IMR-90 (cell line): ENCODE results near the gene XIRP1. TPM values are rescaled to one million over a fixed set of nuclear protein-coding genes. Genes with fewer than 3 reads are reported as not detected.
A peak's percentile ranks its signal among the peaks of the same experiment; 100 is the strongest.

Experiments
- ATAC-seq: fragments of 200-7000 bp; cut with Tn5 transposase; 2 replicates; pipeline ENCODE4 v1.9.1; 2020; ENCODE audit warnings: low read depth, mild to moderate bottlenecking, moderate library complexity
- BruUV-seq: library from RNA; stranded (reverse); fragments of 400-500 nt; replicated peaks from 2 replicates; lab custom pipeline; 2021; lab: Mats Ljungman, UMichigan
- CTCF ChIA-PET: fragments of 300-600 bp; formaldehyde crosslinking; extraction: SDS; loops from one replicate; lab custom pipeline; 2021; ENCODE audit warnings: antibody characterized with exemption; lab: Yijun Ruan, JAX
- POLR2A ChIA-PET: fragments of 300-600 bp; sonication (Branson Sonifier 250); formaldehyde crosslinking; loops from one replicate; lab custom pipeline; 2022; ENCODE audit warnings: antibody characterized with exemption; ENCODE audit not compliant: unreplicated experiment; lab: Charles Lee
- DNase-seq: peaks from one replicate; pipeline ENCODE4 v3.0.0; 2013
- H2AFZ ChIP-seq: replicated peaks from 2 replicates; pipeline ENCODE3; 2013; ENCODE audit warnings: low read length, mild to moderate bottlenecking; ENCODE audit not compliant: poor library complexity
- H2AK5ac ChIP-seq: 2 replicates; pipeline ENCODE4 v1.6.1; 2013; ENCODE audit warnings: low read depth, low read length, inconsistent platforms
- H2AK9ac ChIP-seq: replicated peaks from 2 replicates; pipeline ENCODE3; 2013; ENCODE audit warnings: mild to moderate bottlenecking, low read depth, low read length, moderate library complexity; ENCODE audit not compliant: poor library complexity
- H2BK120ac ChIP-seq: 2 replicates; pipeline ENCODE4 v1.6.1; 2013; ENCODE audit warnings: low read depth, low read length, inconsistent platforms
- H2BK15ac ChIP-seq: 3 replicates; pipeline ENCODE4 v1.6.1; 2013; ENCODE audit warnings: low read depth, low read length, inconsistent platforms
- H2BK20ac ChIP-seq: 2 replicates; pipeline ENCODE4 v1.6.1; 2013; ENCODE audit warnings: low read depth, mild to moderate bottlenecking, inconsistent platforms, low read length, moderate library complexity
- H2BK5ac ChIP-seq: 2 replicates; pipeline ENCODE4 v1.6.1; 2013; ENCODE audit warnings: mild to moderate bottlenecking, low read depth, low read length, inconsistent platforms; ENCODE audit not compliant: poor library complexity, severe bottlenecking
- H3K14ac ChIP-seq: replicated peaks from 2 replicates; pipeline ENCODE4 v1.6.1; 2013; ENCODE audit warnings: low read depth, low read length, inconsistent platforms
- H3K18ac ChIP-seq: 2 replicates; pipeline ENCODE4 v1.6.1; 2013; ENCODE audit warnings: low read depth, low read length, control low read depth
- H3K23ac ChIP-seq: 2 replicates; pipeline ENCODE4 v1.6.1; 2013; ENCODE audit warnings: low read depth, low read length, inconsistent platforms
- H3K27ac ChIP-seq: 2 replicates; pipeline ENCODE4 v1.5.1; 2013; ENCODE audit warnings: mild to moderate bottlenecking, control low read depth, low read length; ENCODE audit not compliant: insufficient read depth
- H3K27me3 ChIP-seq: 2 replicates; pipeline ENCODE4 v1.6.1; 2013; ENCODE audit warnings: low read length; ENCODE audit not compliant: control insufficient read depth, insufficient read depth
- H3K36me3 ChIP-seq: 2 replicates; pipeline ENCODE4 v1.6.1; 2013; ENCODE audit warnings: low read length, mixed read lengths; ENCODE audit not compliant: control insufficient read depth, insufficient read depth
- H3K4ac ChIP-seq: 2 replicates; pipeline ENCODE4 v1.6.1; 2013; ENCODE audit warnings: low read depth, low read length, inconsistent platforms
- H3K4me1 ChIP-seq: 2 replicates; pipeline ENCODE4 v1.6.1; 2013; ENCODE audit warnings: low read length, mixed read lengths; ENCODE audit not compliant: control insufficient read depth, insufficient read depth
- H3K4me2 ChIP-seq: 2 replicates; pipeline ENCODE4 v1.6.1; 2013; ENCODE audit warnings: low read depth, mild to moderate bottlenecking, control low read depth, low read length, moderate library complexity
- H3K4me3 ChIP-seq: 2 replicates; pipeline ENCODE4 v1.5.1; 2013; ENCODE audit warnings: low read depth, mild to moderate bottlenecking, control low read depth, low read length, moderate library complexity; ENCODE audit not compliant: insufficient read depth
- H3K56ac ChIP-seq: 2 replicates; pipeline ENCODE4 v1.6.1; 2013; ENCODE audit warnings: low read length, inconsistent platforms; ENCODE audit not compliant: insufficient read depth; ENCODE audit errors: extremely low read depth
- H3K79me1 ChIP-seq, 2 experiments: 2 replicates each; pipeline ENCODE4 v1.6.1; 2013; ENCODE audit warnings: low read length in 2 of 2, inconsistent platforms in 1 of 2, low read depth in 1 of 2
- H3K9ac ChIP-seq: 2 replicates; pipeline ENCODE4 v1.6.1; 2013; ENCODE audit warnings: low read depth, low read length, control low read depth
- H3K9me1 ChIP-seq: 2 replicates; pipeline ENCODE4 v1.6.1; 2013; ENCODE audit warnings: low read length, inconsistent platforms; ENCODE audit not compliant: insufficient read depth
- H3K9me3 ChIP-seq: 2 replicates; pipeline ENCODE4 v1.6.1; 2013; ENCODE audit warnings: low read length; ENCODE audit not compliant: control insufficient read depth, insufficient read depth
- H4K20me1 ChIP-seq: 2 replicates; pipeline ENCODE4 v1.6.1; 2013; ENCODE audit warnings: low read length, inconsistent platforms; ENCODE audit not compliant: insufficient read depth
- H4K5ac ChIP-seq: 2 replicates; pipeline ENCODE4 v1.6.1; 2013; ENCODE audit warnings: mild to moderate bottlenecking, low read depth, low read length, control low read depth
- H4K8ac ChIP-seq, 2 experiments: 2 replicates each; pipeline ENCODE4 v1.6.1; 2013; ENCODE audit warnings: low read depth in 2 of 2, low read length in 2 of 2, control low read depth in 1 of 2, inconsistent platforms in 1 of 2
- H4K91ac ChIP-seq: 2 replicates; pipeline ENCODE4 v1.6.1; 2013; ENCODE audit warnings: low read depth, low read length, inconsistent platforms; ENCODE audit not compliant: insufficient read depth
- BHLHE40 ChIP-seq: fragments of 150-350 bp; IDR thresholded peaks from 2 replicates; pipeline ENCODE4 v1.6.1; 2016; ENCODE audit warnings: mild to moderate bottlenecking, low read depth, low read length
- CHD1 ChIP-seq: IDR thresholded peaks from 2 replicates; pipeline ENCODE4 v1.6.1; 2012; ENCODE audit warnings: low read depth, low read length, improper control_type of control experiment
- MAFK ChIP-seq: IDR thresholded peaks from 2 replicates; pipeline ENCODE4 v1.6.1; 2012; ENCODE audit warnings: low read depth, low read length, improper control_type of control experiment
- MAZ ChIP-seq: IDR thresholded peaks from 2 replicates; pipeline ENCODE4 v1.6.1; 2012; ENCODE audit warnings: low read depth, mild to moderate bottlenecking, low read length, improper control_type of control experiment, moderate library complexity, borderline replicate concordance
- MXI1 ChIP-seq: IDR thresholded peaks from 2 replicates; pipeline ENCODE4 v1.6.1; 2012; ENCODE audit warnings: low read depth, mild to moderate bottlenecking, low read length, moderate library complexity, borderline replicate concordance
- POLR2A ChIP-seq: IDR thresholded peaks from 2 replicates; pipeline ENCODE4 v1.6.1; 2012; ENCODE audit warnings: mild to moderate bottlenecking, low read depth, low read length
- RAD21 ChIP-seq: IDR thresholded peaks from 2 replicates; pipeline ENCODE4 v1.6.1; 2012; ENCODE audit warnings: low read length, improper control_type of control experiment
- RCOR1 ChIP-seq: IDR thresholded peaks from 2 replicates; pipeline ENCODE4 v1.6.1; 2012; ENCODE audit warnings: mild to moderate bottlenecking, low read length, improper control_type of control experiment; ENCODE audit not compliant: insufficient replicate concordance
- RFX5 ChIP-seq: IDR thresholded peaks from 2 replicates; pipeline ENCODE4 v1.8.0; 2012; ENCODE audit warnings: low read depth, mild to moderate bottlenecking, low read length, moderate library complexity
- SMC3 ChIP-seq: fragments of 150-350 bp; IDR thresholded peaks from 2 replicates; pipeline ENCODE4 v1.6.1; 2016; ENCODE audit warnings: low read depth, mild to moderate bottlenecking, antibody characterized with exemption, low read length, moderate library complexity
- WGBS, 2 experiments: methylation state at CpG; one replicate each; pipeline versions ENCODE4 v1.1.5 to v1.1.7; 2013; ENCODE audit warnings: missing lambda C conversion rate in 2 of 2; ENCODE audit not compliant: insufficient read length in 1 of 2; ENCODE audit errors: extremely low coverage in 2 of 2; 5-methylcytosine and 5-hydroxymethylcytosine counted together
- dilution Hi-C: fragments of 300-500 bp; cut with HindIII; formaldehyde crosslinking; loops from one replicate; pipeline ENCODE4 v1.14.3; 2018; ENCODE audit warnings: low sequenced_read_pairs; ENCODE audit not compliant: unreplicated experiment
- in situ Hi-C: fragments of 300-500 bp; cut with MboI; formaldehyde crosslinking; loops from 3 replicates; pipeline ENCODE4 v1.14.3; 2019; ENCODE audit warnings: low sequenced_read_pairs, inconsistent platforms, mixed read lengths
- intact Hi-C: fragments of 100-400 bp; cut with micrococcal nuclease; formaldehyde crosslinking; loops from 2 replicates; pipeline ENCODE4 v1.10.0; 2022
- polyA plus RNA-seq, 3 experiments: library from polyadenylated mRNA; depleted of rRNA; stranded (reverse); fragments of >200 nt; gene quantifications; 2 replicates each; pipeline ENCODE4 v1.2.3, GENCODE V29; 2012; ENCODE audit warnings: low replicate concordance in 1 of 3
- total RNA-seq: library from RNA; depleted of rRNA; stranded (reverse); fragments of >200 nt; gene quantifications from 2 replicates; pipeline ENCODE4 v1.2.3, GENCODE V29; 2012

The XIRP1 gene
- total and polyA plus RNA-seq, 2 of the 4 experiments (the other 2 are of a cell fraction): under 0.01 to 0.07 TPM

- in situ Hi-C loops (no loop called here), dilution Hi-C loops (no loop called here), intact Hi-C loops (no loop called here)
- Histone ChIP-seq H2BK20ac (peak overlapping the region; percentile 83), H3K14ac (peak overlapping the region; percentile 94), H3K36me3 (no peaks in the 10 kb centered on the region), H3K4me2 (peak overlapping the region; percentile 88), H2BK15ac (peak overlapping the region; percentile 85; the same call in 1 of the 3 replicates), H3K4me1 (peaks cover 11% of the 10 kb centered on the region), H3K9me1 (peaks cover 12% of the 10 kb centered on the region), H3K56ac (peak overlapping the region; percentile 80), H3K27ac (peak overlapping the region; percentile 83), H3K79me1 (peaks cover 0 to 15% of the 10 kb centered on the region in 2 experiments; a peak in 1 of 4 replicates), H2AFZ (peak overlapping the region; percentile 96), H4K20me1 (no peaks in the 10 kb centered on the region), H2AK5ac (peak overlapping the region; percentile 70; the same call in 1 of the 2 replicates), H3K4ac (peak overlapping the region; percentile 99), H4K5ac (peak overlapping the region; percentile 84), H2BK5ac (peak overlapping the region; percentile 78), H3K4me3 (peak overlapping the region; percentile 45), H2AK9ac (peak overlapping the region; percentile 97), H3K18ac (peak overlapping the region; percentile 81), H4K91ac (peak overlapping the region; percentile 74), H3K9me3 (no peaks in the 10 kb centered on the region), H3K9ac (peak overlapping the region; percentile 60), H3K23ac (peak overlapping the region; percentile 96), H4K8ac (peak overlapping the region; percentile 76 to 91), H2BK120ac (peak overlapping the region; percentile 90), H3K27me3 (no peaks in the 10 kb centered on the region)
- POLR2A ChIA-PET: interaction anchor here (0.6 to 1.2 kb wide), 2 partner anchors 12 to 824 kb away, joined by 6 to 9 read pairs; no protein-coding TSS in a partner anchor
- TF ChIP-seq BHLHE40: peak; percentile 83
- no peak for TF ChIP-seq CHD1
- TF ChIP-seq RFX5: no peak
- TF ChIP-seq RAD21: no peak
- no peak for TF ChIP-seq SMC3
- TF ChIP-seq MAZ: 0 out of 2 replicates have a peak, but pooled peaks have one; percentile 26
- TF ChIP-seq POLR2A: peak; percentile 84
- TF ChIP-seq MXI1: no peak
- no peak for TF ChIP-seq MAFK
- TF ChIP-seq RCOR1: no peak
- CTCF ChIA-PET: interaction anchor here (0.6 to 1.5 kb wide), 5 partner anchors 11 to 72 kb away, joined by 3 to 4 read pairs (median 3); no protein-coding TSS in a partner anchor
- peak; percentile 97 for DNase-seq
- WGBS, 2 experiments: 2% methylated on average over 10 of the region's 32 CpGs; no CpG with 5 or more reads in 1 of the 2 experiments
- peak; percentile 82 for ATAC-seq
- BruUV-seq: TSS peak; percentile 92
These were observed 14.6 kb downstream of the XIRP1 start for GRCh38 chr3:39177708-39178332.
